Bronchial epithelial cell (primary cell): ENCODE measurements around the gene MGRN1. TPM values are rescaled to one million over a fixed set of nuclear protein-coding genes. Genes with fewer than 3 reads are reported as not detected.
A peak's percentile ranks its signal among the peaks of the same experiment; 100 is the strongest.

ENCODE experiments used
- DNase-seq: peaks from one replicate; pipeline ENCODE4 v3.0.0-alpha.2; 2010; ENCODE audit warnings: low read depth
- FAIRE-seq: peaks from 2 replicates; lab custom pipeline; 2011; peaks lifted over from hg19 to GRCh38; lab: Jason Lieb, UNC
- H3K27me3 ChIP-seq: 2 replicates; pipeline ENCODE4 v1.5.1; 2011; ENCODE audit warnings: low read length; ENCODE audit not compliant: control insufficient read depth, insufficient read depth
- H3K36me3 ChIP-seq: 2 replicates; pipeline ENCODE4 v1.5.1; 2011; ENCODE audit warnings: low read length; ENCODE audit not compliant: control insufficient read depth, insufficient read depth
- H3K4me3 ChIP-seq: 2 replicates; pipeline ENCODE4 v1.5.1; 2011; ENCODE audit warnings: mild to moderate bottlenecking, low read depth, low read length, control low read depth
- total RNA-seq: library from RNA; depleted of rRNA; stranded (reverse); fragments of >200 nt; gene quantifications from 2 replicates; pipeline ENCODE4 v1.2.1, GENCODE V29; 2014
- TF ChIP-seq, protein P1 (sequence below): IDR thresholded peaks from 2 replicates; pipeline ENCODE4 v1.5.1; 2011; ENCODE audit warnings: mild to moderate bottlenecking, moderate library complexity, low read length, control low read depth, inconsistent platforms; ENCODE audit not compliant: insufficient read depth, severe bottlenecking

MGRN1 gene
- total RNA-seq, 1 donor from 2014 or later = 6.1 TPM

DNA sequence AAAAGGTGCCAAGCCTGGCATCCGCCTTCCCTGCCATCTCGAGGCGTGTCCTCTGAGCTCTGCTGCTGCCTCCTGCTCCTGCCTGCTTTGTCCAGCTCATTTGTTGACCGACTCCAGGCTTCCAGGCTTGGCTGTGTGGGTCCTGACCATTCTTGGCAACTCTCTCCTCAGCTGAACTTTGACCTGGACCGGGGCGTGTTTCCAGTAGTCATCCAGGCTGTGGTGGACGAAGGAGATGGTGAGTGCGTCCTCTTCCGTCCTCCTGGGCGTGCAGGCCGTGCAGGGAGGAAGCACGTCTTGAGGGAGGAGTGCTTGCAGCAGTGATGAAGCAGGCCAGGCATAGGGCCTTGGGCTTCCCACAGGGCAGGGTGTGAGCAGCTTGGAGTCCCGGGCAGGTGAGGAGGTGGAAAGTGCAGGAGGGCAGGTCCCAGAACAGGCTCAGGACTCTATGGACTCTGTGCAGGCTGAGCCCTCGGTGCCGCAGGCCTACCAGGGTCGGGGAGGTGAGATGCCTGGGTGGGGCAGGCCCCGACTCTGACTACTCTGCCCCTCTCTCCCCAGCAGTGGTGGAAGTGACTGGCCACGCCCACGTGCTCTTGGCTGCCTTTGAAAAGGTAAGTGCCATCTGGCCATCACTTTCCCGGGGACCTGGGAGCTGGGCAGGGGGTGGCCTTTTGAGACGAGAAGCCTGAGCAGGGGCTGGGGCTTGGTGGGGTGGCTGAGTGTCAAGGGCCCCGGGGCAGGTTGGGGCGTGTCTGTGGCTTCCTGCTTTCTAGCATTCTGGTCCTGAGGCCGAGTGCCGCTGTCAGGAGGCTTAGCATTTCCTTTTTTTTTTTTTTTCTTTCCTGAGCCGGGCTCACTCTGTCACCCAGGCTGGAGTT is 40.2 kb downstream of the MGRN1 start:
- H3K36me3 ChIP-seq = peaks cover 19% of the 10 kb centered on the region
- FAIRE-seq (no peak), DNase-seq (peak; percentile 57)
- TF ChIP-seq, protein P1, sequence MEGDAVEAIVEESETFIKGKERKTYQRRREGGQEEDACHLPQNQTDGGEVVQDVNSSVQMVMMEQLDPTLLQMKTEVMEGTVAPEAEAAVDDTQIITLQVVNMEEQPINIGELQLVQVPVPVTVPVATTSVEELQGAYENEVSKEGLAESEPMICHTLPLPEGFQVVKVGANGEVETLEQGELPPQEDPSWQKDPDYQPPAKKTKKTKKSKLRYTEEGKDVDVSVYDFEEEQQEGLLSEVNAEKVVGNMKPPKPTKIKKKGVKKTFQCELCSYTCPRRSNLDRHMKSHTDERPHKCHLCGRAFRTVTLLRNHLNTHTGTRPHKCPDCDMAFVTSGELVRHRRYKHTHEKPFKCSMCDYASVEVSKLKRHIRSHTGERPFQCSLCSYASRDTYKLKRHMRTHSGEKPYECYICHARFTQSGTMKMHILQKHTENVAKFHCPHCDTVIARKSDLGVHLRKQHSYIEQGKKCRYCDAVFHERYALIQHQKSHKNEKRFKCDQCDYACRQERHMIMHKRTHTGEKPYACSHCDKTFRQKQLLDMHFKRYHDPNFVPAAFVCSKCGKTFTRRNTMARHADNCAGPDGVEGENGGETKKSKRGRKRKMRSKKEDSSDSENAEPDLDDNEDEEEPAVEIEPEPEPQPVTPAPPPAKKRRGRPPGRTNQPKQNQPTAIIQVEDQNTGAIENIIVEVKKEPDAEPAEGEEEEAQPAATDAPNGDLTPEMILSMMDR = no peak
- H3K4me3 ChIP-seq = no peak overlapping the region
- H3K27me3 ChIP-seq = no peaks in the 10 kb centered on the region

DNA sequence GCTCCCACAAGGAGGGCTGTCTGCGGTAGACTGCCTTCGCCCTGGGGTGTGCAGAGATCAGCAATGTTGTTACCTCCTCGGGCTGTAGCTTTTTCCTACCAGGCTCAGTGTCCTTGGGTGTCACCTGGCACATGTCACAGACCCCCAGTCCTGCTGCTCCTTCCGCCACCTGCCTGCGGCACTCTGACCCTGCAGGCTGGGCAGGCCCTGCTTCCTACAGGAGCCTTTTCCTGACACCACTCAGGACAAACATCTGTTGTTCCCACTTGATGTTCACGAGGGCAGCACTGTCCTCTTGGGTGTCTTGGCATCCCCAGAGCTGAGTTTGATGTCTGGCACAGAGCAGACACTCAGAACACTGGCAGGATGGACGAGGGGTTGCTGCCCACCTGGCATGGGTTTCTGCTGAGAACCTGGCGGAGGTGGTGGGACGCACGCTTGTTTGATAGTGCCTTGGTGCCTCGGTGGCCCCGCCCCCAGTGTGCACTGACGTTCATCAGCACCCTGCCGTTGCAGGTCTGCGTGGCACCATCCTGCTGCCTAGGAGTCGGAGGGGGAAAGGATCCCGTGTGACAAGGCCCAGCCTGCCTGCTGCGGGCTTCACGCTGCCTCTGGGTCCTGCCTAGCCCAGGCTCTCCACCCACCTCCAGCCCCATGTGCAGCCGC is 42.0 kb downstream of the MGRN1 start:
- Histone ChIP-seq H3K4me3 (no peak overlapping the region), H3K27me3 (no peaks in the 10 kb centered on the region), H3K36me3 (peaks cover 26% of the 10 kb centered on the region)
- FAIRE-seq (no peak), DNase-seq (no peak)
- TF ChIP-seq, protein P1 = no peak

DNA sequence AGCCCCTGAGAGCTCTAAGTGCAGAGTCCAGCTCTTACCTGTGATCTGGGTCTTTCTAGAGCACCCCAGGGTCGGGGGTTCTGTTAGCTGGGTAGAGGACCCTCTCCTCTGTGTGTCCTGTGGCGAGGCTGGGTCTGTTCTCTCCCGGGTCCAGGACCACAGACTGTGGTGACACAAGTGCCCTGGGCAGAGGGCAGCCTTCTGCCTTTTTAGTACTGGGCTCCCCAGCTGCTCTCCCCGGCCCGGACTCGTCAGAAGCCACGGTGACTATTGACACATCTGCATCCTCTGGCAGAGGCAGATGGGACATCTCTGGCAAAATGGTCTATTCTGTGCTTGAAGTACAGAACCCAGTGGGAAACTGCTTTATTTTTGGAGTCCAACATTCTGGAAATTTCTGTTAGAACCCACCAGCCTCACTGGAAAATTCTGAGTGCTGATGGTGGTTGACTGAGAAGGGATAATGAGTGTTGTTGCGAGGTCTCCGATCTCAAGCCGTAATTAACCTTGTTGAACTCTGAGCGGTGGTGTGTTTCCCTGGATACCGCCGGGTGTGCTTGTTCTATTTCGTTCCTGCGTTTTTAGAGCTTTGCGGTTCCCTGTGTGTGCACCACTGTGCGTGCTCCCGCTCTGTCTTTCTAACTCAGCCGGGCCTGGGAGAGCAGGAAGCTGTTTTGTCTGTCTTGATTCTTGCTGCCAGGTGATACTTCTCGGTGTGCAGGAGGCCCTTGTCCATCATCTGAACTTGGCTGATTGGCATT is 42.8 kb downstream of the MGRN1 start:
- Histone ChIP-seq H3K4me3 (no peak overlapping the region), H3K27me3 (no peaks in the 10 kb centered on the region), H3K36me3 (peaks cover 28% of the 10 kb centered on the region)
- no peak for FAIRE-seq
- TF ChIP-seq, protein P1 = no peak
- no peak for DNase-seq

DNA sequence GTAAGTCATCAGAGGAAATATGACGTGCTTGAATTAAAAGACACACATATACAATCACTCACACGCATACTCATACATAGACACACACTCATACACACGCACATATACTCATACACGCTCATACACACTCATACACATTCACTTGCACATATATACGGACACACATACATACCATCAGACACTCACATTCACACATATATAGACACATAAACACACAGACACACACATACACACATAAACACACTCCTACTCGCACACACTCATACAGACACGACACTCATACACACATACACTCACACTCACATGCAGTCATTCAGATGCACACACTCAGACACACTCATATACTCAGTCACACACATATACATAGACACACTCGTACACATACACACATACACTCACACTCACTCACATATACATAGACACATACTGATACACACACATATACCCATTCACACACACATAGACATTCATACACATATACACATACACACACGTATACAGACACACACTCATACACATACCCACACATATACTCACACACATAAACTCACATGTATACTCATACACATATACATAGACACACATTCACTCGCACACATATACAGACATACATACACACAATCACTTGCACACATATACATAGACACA is 43.8 kb downstream of the MGRN1 start:
- Histone ChIP-seq H3K4me3 (no peak overlapping the region), H3K36me3 (peaks cover 32% of the 10 kb centered on the region), H3K27me3 (no peaks in the 10 kb centered on the region)
- FAIRE-seq (no peak), DNase-seq (no peak)
- TF ChIP-seq, protein P1 = no peak

DNA sequence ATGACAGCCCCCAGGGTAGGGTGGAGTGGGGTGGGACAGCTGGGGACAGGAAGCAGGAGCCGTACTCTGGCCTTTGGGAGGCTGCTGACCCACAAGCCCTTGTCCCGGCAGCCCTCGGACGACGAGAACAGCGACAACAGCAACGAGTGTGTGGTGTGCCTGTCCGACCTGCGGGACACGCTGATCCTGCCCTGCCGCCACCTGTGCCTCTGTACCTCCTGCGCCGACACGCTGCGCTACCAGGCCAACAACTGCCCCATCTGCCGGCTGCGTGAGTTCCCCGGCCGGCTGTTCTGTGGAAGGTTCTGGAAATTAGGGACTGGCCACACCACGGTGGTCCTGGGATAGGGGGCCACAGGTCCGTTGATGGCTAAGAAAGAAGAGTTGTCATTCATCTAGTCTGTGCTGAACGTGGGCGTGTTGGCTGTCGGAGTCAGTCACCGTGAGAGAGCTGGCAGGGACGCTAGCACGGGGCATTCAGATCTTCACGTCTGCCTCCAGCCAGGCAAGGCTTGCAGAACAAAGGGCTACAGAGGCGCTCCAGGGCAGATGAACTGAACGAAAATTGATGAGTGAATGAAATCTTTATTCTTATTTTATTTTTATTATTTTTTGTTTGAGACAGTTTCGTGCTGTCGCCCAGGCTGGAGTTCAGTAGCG is 48.9 kb downstream of the MGRN1 start:
- Histone ChIP-seq H3K27me3 (no peaks in the 10 kb centered on the region), H3K36me3 (peaks cover 24% of the 10 kb centered on the region), H3K4me3 (no peak overlapping the region)
- FAIRE-seq = no peak
- no peak for DNase-seq
- TF ChIP-seq, protein P1 = no peak
